Calu3 (cell line): ENCODE measurements around the gene CCDC85C. TPM values are rescaled to one million over a fixed set of nuclear protein-coding genes. Genes with fewer than 3 reads are reported as not detected.

Source experiments
- BruUV-seq: library from RNA; stranded (reverse); fragments of 400-500 nt; replicated peaks from 2 replicates; lab custom pipeline; 2021; lab: Mats Ljungman, UMichigan
- CTCF ChIA-PET: fragments of 300-600 bp; sonication (Branson Sonifier 250); formaldehyde crosslinking; loops from one replicate; lab custom pipeline; 2022; ENCODE audit warnings: antibody characterized with exemption; lab: Charles Lee
- DNase-seq: peaks from one replicate; pipeline ENCODE4 v3.0.0; 2022
- H3K27ac Mint-ChIP-seq: one replicate; pipeline ENCODE4 v1.8.0; 2022; ENCODE audit warnings: mixed read lengths; ENCODE audit not compliant: unreplicated experiment
- H3K27me3 Mint-ChIP-seq: one replicate; pipeline ENCODE4 v1.8.0; 2022; ENCODE audit warnings: mixed read lengths; ENCODE audit not compliant: unreplicated experiment
- H3K36me3 Mint-ChIP-seq: one replicate; pipeline ENCODE4 v1.8.0; 2022; ENCODE audit warnings: mild to moderate bottlenecking, moderate library complexity, mixed read lengths; ENCODE audit not compliant: insufficient read depth, unreplicated experiment
- H3K4me1 Mint-ChIP-seq: one replicate; pipeline ENCODE4 v1.8.0; 2022; ENCODE audit warnings: mild to moderate bottlenecking, low read depth, mixed read lengths; ENCODE audit not compliant: unreplicated experiment
- H3K4me3 Mint-ChIP-seq: one replicate; pipeline ENCODE4 v1.8.0; 2022; ENCODE audit warnings: mild to moderate bottlenecking, low read depth, moderate library complexity, mixed read lengths; ENCODE audit not compliant: unreplicated experiment
- H3K9me3 Mint-ChIP-seq: one replicate; pipeline ENCODE4 v1.8.0; 2022; ENCODE audit warnings: low read depth, mixed read lengths; ENCODE audit not compliant: unreplicated experiment
- intact Hi-C: fragments of 100-400 bp; cut with micrococcal nuclease; formaldehyde crosslinking; loops from one replicate; pipeline ENCODE4 v1.10.0; 2022; ENCODE audit not compliant: unreplicated experiment
- total RNA-seq: library from RNA; stranded (reverse); gene quantifications from 2 replicates; pipeline ENCODE4 v1.2.3, GENCODE V29; 2022
- TF ChIP-seq, protein P1 (sequence below): fragments of 200-600 bp; IDR thresholded peaks from one replicate; pipeline ENCODE4 v1.8.0; 2022; ENCODE audit warnings: antibody characterized with exemption; ENCODE audit not compliant: unreplicated experiment

The CCDC85C gene
- total RNA-seq, 1 experiment from 2014 or later, result 45.1 TPM

- CTCF ChIA-PET, result interaction anchor here (0.6 kb wide), 1 partner anchor 9 kb away, joined by 5 read pairs; no protein-coding TSS in a partner anchor
- DNase-seq, result no peak
These were observed 10.9 kb downstream of the CCDC85C start for GRCh38 chr14:99592933-99593753.

GRCh38 chr14:99592394-99592793, 11.6 kb downstream of the CCDC85C start:
- H3K4me1 Mint-ChIP-seq, result peaks cover 37% of the 10 kb centered on the region

More at GRCh38 chr14:99592933-99593753, 10.9 kb downstream of the CCDC85C start:
- Mint-ChIP-seq H3K27me3 (no peaks in the 10 kb centered on the region), H3K27ac (no peak overlapping the region), H3K4me1 (peaks cover 43% of the 10 kb centered on the region), H3K9me3 (no peaks in the 10 kb centered on the region), H3K36me3 (no peaks in the 10 kb centered on the region), H3K4me3 (no peak overlapping the region)
- no TSS peak for BruUV-seq
- intact Hi-C loops, result no loop called here
- TF ChIP-seq, protein P1, sequence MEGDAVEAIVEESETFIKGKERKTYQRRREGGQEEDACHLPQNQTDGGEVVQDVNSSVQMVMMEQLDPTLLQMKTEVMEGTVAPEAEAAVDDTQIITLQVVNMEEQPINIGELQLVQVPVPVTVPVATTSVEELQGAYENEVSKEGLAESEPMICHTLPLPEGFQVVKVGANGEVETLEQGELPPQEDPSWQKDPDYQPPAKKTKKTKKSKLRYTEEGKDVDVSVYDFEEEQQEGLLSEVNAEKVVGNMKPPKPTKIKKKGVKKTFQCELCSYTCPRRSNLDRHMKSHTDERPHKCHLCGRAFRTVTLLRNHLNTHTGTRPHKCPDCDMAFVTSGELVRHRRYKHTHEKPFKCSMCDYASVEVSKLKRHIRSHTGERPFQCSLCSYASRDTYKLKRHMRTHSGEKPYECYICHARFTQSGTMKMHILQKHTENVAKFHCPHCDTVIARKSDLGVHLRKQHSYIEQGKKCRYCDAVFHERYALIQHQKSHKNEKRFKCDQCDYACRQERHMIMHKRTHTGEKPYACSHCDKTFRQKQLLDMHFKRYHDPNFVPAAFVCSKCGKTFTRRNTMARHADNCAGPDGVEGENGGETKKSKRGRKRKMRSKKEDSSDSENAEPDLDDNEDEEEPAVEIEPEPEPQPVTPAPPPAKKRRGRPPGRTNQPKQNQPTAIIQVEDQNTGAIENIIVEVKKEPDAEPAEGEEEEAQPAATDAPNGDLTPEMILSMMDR, result no peak

DNA sequence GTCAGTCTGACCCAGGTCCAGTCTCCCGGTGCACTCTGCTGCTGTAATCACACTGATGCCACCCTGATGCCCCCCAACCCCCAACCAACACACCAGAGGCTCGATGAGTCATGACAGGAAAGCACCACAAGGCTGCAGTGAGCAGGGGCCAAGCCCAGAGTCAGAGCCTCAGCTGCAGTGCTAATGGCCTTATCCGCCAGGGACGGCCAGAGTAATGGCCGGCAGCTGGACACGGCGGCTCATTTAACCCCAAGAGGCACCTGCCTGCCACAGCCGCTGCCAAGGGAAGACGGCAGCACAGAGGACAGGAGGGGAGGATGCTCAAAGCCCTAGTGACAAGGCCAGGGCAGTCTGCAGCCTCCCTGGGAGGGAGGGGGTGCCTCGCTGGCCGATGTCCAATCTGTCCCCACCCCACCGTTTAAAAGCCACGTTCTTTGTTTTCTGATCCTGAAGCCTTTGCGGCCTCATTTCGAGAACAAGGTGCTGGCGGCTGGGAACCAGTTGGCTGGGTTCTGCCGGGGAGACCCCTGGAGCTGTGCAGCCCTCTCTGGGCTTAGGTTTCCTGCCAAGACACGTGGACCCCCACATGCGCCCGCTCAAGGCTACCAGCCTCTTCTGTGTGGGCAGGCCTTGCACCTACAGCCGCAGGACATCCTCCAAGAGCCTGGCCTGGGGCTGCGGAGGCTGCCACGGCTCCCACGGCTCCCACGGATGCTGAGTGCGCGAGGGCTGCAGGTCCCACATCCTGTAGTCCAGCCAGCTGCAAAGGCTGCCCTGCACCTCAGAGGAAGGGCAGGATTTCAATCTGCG, 13.1 kb downstream of the CCDC85C start:
- intact Hi-C loops, result no loop called here
- peak; percentile 34 for DNase-seq
- no TSS peak for BruUV-seq
- no peaks in the 10 kb centered on the region for H3K36me3 Mint-ChIP-seq
- H3K27ac Mint-ChIP-seq, result no peak overlapping the region
- H3K4me3 Mint-ChIP-seq, result no peak overlapping the region
- TF ChIP-seq, protein P1, result no peak
- peaks cover 22% of the 10 kb centered on the region for H3K4me1 Mint-ChIP-seq
- no peaks in the 10 kb centered on the region for H3K9me3 Mint-ChIP-seq
- no peaks in the 10 kb centered on the region for H3K27me3 Mint-ChIP-seq
- CTCF ChIA-PET, result interaction anchor here (0.6 kb wide), 1 partner anchor 291 kb away, joined by 4 read pairs; no protein-coding TSS in a partner anchor

More at GRCh38 chr14:99592394-99592793, 11.6 kb downstream of the CCDC85C start:
- BruUV-seq, result no TSS peak
- intact Hi-C loops, result no loop called here
- Mint-ChIP-seq H3K36me3 (no peaks in the 10 kb centered on the region), H3K27me3 (no peaks in the 10 kb centered on the region), H3K27ac (no peak overlapping the region), H3K4me3 (no peak overlapping the region), H3K9me3 (no peaks in the 10 kb centered on the region)
- CTCF ChIA-PET, result interaction anchor here (0.6 kb wide), 2 partner anchors 10 kb away, joined by 5 to 8 read pairs; no protein-coding TSS in a partner anchor
- TF ChIP-seq, protein P1, result no peak
- no peak for DNase-seq

- CTCF ChIA-PET, result interaction anchor here (0.6 kb wide), 1 partner anchor 293 kb away, joined by 4 read pairs; no protein-coding TSS in a partner anchor
- peaks cover 22% of the 10 kb centered on the region for H3K4me1 Mint-ChIP-seq
- no peaks in the 10 kb centered on the region for H3K36me3 Mint-ChIP-seq
- H3K27ac Mint-ChIP-seq, result no peak overlapping the region
- no peaks in the 10 kb centered on the region for H3K9me3 Mint-ChIP-seq
- no TSS peak for BruUV-seq
- intact Hi-C loops, result no loop called here
- DNase-seq, result no peak
- no peaks in the 10 kb centered on the region for H3K27me3 Mint-ChIP-seq
- no peak overlapping the region for H3K4me3 Mint-ChIP-seq
- TF ChIP-seq, protein P1, result no peak
These were observed 14.1 kb downstream of the CCDC85C start for GRCh38 chr14:99589651-99590530.
